Endothelial cell (in vitro differentiated cells): ENCODE data around the gene PHRF1. TPM values are rescaled to one million over a fixed set of nuclear protein-coding genes. Genes with fewer than 3 reads are reported as not detected.

Experiments used
- DNase-seq: peaks from one replicate; pipeline ENCODE4 v3.0.0; 2021; ENCODE audit warnings: low spot score
- H3K27ac Mint-ChIP-seq: one replicate; pipeline ENCODE4 v1.8.0; 2021; ENCODE audit warnings: mixed read lengths, inconsistent platforms; ENCODE audit not compliant: unreplicated experiment
- H3K27me3 Mint-ChIP-seq: one replicate; pipeline ENCODE4 v1.8.0; 2021; ENCODE audit warnings: mild to moderate bottlenecking, moderate library complexity, mixed read lengths, inconsistent platforms; ENCODE audit not compliant: unreplicated experiment
- H3K36me3 Mint-ChIP-seq: one replicate; pipeline ENCODE4 v1.8.0; 2021; ENCODE audit warnings: mild to moderate bottlenecking, low read depth, mixed read lengths, inconsistent platforms; ENCODE audit not compliant: unreplicated experiment
- H3K4me1 Mint-ChIP-seq: one replicate; pipeline ENCODE4 v1.8.0; 2021; ENCODE audit warnings: mild to moderate bottlenecking, mixed read lengths, inconsistent platforms; ENCODE audit not compliant: unreplicated experiment
- H3K4me3 Mint-ChIP-seq: one replicate; pipeline ENCODE4 v1.8.0; 2021; ENCODE audit warnings: mild to moderate bottlenecking, mixed read lengths, inconsistent platforms; ENCODE audit not compliant: unreplicated experiment
- H3K9me3 Mint-ChIP-seq: one replicate; pipeline ENCODE4 v1.8.0; 2021; ENCODE audit warnings: mixed read lengths, inconsistent platforms; ENCODE audit not compliant: unreplicated experiment
- total RNA-seq: library from RNA; stranded (reverse); fragmentation: NEBNext Ultra II Directional; extraction: Animal tissue kit (Norgen Biotek cat#: 25700); gene quantifications from one replicate; pipeline ENCODE4 v1.2.1, GENCODE V29; 2021; ENCODE audit not compliant: unreplicated experiment
- TF ChIP-seq, protein P1 (sequence below): fragments of 200-600 bp; sonication (generic); IDR thresholded peaks from one replicate; pipeline ENCODE4 v1.5.0; 2021; ENCODE audit warnings: antibody characterized with exemption; ENCODE audit not compliant: unreplicated experiment

Gene PHRF1
- total RNA-seq, 1 donor from 2014 or later: 29.5 TPM

DNA sequence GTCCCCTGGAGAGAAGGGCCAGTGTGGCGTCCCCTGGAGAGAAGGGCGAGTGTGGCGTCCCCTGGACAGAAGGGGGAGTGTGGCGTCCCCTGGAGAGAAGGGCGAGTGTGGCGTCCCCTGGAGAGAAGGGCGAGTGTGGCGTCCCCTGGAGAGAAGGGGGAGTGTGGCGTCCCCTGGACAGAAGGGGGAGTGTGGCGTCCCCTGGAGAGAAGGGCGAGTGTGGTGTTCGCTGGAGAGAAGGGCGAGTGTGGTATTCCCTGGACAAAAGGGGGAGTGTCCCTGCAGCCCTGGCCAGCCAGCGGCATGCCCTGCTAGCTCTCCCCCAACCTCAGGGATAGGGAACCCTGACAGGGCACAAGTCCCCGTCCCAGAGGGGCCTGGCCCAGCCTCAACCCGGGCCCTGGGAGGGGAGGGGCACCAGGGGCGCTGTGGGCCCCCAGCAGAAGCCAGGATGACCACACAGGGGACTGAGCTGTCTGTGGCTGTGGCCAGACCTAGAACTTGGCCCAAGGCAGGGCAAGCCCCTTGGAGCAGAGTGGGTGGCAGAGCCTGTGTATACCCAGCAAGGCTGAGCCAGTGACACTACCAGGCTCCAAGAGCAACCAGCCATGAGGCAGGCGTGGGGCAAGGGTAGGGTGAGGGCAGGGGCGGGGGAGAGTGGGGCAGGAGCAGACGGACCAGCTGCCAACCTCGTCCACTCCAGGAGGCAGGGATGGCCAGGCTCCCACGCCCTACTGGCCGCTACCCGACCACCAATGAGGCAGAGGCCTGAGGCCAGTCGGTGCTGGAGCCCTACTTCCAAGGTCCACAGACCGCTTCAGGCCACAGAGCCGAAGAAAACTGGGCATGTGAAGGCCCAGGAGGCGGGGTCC is 45.1 kb upstream of the PHRF1 start:
- Mint-ChIP-seq H3K27me3 (peaks cover 9% of the 10 kb centered on the region), H3K9me3 (no peaks in the 10 kb centered on the region), H3K4me3 (peak overlapping the region; percentile 67), H3K27ac (no peak overlapping the region), H3K4me1 (peaks cover 6% of the 10 kb centered on the region), H3K36me3 (peaks cover 6% of the 10 kb centered on the region)
- no peak for DNase-seq
- TF ChIP-seq, protein P1, sequence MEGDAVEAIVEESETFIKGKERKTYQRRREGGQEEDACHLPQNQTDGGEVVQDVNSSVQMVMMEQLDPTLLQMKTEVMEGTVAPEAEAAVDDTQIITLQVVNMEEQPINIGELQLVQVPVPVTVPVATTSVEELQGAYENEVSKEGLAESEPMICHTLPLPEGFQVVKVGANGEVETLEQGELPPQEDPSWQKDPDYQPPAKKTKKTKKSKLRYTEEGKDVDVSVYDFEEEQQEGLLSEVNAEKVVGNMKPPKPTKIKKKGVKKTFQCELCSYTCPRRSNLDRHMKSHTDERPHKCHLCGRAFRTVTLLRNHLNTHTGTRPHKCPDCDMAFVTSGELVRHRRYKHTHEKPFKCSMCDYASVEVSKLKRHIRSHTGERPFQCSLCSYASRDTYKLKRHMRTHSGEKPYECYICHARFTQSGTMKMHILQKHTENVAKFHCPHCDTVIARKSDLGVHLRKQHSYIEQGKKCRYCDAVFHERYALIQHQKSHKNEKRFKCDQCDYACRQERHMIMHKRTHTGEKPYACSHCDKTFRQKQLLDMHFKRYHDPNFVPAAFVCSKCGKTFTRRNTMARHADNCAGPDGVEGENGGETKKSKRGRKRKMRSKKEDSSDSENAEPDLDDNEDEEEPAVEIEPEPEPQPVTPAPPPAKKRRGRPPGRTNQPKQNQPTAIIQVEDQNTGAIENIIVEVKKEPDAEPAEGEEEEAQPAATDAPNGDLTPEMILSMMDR: no peak

DNA sequence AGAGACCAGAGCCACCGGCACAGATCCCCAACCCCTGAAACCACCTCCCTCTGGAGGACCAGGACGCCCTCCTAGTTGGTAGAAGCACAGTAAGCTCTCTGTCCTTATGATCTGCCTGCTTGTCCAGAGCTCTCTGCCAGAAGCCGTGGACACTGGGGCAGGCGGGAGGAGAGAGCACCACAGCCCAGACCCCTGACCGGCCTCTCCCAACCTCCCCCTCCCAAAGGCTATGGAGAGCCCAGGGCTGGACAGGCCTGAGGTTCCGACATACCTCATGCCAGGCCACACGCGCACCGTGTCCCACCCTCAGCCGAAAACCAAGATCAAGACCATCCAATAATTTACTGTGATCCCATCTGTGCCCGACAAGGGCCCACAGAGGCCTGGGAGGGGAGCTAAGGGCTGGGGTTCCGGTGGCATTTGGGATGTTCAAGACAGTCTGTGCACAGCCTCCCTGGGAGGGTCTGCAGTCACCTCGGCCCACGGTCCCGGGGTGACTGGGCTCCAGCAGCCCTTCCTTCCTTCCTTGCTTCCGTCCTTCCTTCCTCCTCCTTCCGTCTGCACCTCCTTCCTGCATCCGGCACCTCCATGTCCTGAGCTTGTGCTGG is 44.2 kb upstream of the PHRF1 start:
- Mint-ChIP-seq H3K27me3 (peaks cover 9% of the 10 kb centered on the region), H3K4me3 (peak overlapping the region; percentile 67), H3K4me1 (peaks cover 7% of the 10 kb centered on the region), H3K27ac (peak overlapping the region; percentile 84), H3K9me3 (no peaks in the 10 kb centered on the region), H3K36me3 (peaks cover 6% of the 10 kb centered on the region)
- TF ChIP-seq, protein P1: no peak
- no peak for DNase-seq

DNA sequence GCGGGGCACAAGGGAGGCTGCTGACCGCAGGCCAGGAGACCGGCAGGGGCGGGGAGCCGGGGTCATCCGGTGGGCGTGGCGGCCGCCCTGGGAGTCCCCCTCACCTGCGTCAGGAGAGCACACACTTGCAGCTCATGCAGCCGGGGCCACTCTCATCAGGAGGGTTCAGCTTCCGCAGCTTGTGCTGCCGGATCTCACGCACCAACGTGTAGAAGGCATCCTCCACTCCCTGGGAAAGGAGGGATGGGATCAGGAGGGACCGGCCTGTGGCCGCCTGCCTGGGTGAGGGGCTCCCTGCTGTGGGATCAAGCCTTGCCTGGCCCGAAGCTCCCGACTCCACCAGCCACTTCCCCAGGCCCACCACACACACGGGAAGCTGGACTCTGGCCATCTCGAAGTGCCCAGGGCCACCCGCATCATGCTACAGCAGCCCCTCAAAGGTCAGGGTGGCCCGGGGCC is 43.7 kb upstream of the PHRF1 start:
- TF ChIP-seq, protein P1: no peak
- no peak for DNase-seq

DNA sequence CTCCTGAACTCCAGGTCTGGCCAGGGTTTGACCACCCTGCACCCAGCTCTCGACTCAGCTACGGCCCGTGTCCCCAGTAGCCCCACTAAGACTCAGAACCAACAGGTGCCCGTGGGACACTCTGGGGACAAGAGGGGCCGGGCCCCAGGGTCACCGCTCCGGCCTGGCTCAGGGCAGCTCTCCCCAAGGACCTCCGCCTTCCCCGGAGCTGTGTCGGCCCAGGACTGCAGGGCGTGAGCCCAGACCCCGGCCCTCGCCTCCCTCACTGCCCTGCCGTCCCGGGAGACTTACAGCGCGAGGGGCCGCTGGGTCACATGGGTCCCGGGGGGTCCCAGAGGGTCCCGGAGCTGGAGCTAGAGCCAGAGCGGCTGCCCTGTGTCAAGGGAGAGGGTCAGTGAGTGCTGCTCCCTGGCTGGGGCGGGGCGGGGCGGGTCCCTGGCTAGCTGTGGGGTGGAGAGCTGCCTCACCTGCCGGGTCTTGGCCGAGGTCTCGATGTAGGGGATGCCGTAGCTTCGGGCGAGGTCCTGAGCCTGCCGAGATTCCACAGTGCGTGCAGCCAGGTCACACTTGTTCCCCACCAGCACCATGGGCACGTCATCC is 43.2 kb upstream of the PHRF1 start:
- Mint-ChIP-seq H3K9me3 (no peaks in the 10 kb centered on the region), H3K4me1 (peaks cover 7% of the 10 kb centered on the region), H3K27me3 (peaks cover 11% of the 10 kb centered on the region), H3K4me3 (no peak overlapping the region), H3K27ac (peak overlapping the region; percentile 24), H3K36me3 (peaks cover 6% of the 10 kb centered on the region)
- TF ChIP-seq, protein P1: no peak
- DNase-seq: no peak

More for the DNA sequence above, 43.7 kb upstream of the PHRF1 start:
- Mint-ChIP-seq H3K4me3 (no peak overlapping the region), H3K9me3 (no peaks in the 10 kb centered on the region), H3K27ac (no peak overlapping the region), H3K4me1 (peaks cover 7% of the 10 kb centered on the region), H3K36me3 (peaks cover 6% of the 10 kb centered on the region), H3K27me3 (peaks cover 9% of the 10 kb centered on the region)
